Heart left ventricle (tissue), 16 donors: ENCODE measurements around the gene BRD1. TPM values are rescaled to one million over a fixed set of nuclear protein-coding genes. Genes with fewer than 3 reads are reported as not detected.

ENCODE experiments used
- ATAC-seq, 4 donors: fragments of 200-7000 bp; cut with Tn5 transposase; one replicate each; pipeline ENCODE4 v1.9.1; 2020 to 2022; ENCODE audit warnings: moderate library complexity in 4 of 4, mild to moderate bottlenecking in 3 of 4, moderate number of reproducible peaks in 1 of 4
- DNase-seq, 5 donors: peaks; one replicate each; pipeline ENCODE4 v3.0.0-alpha.2; 2020
- H3K27ac ChIP-seq, 12 donors: fragments of 200-600 bp; sonication (generic) in 4 of 12; one replicate each; pipeline versions ENCODE4 v1.5.0 to v1.8.0; 2016 to 2022; ENCODE audit warnings: mild to moderate bottlenecking in 2 of 12
- H3K27me3 ChIP-seq, 9 donors: fragments of 200-600 bp; sonication (generic) in 2 of 9; one replicate each; pipeline versions ENCODE4 v1.5.1 to v1.8.0; 2016 to 2022; ENCODE audit warnings: mild to moderate bottlenecking in 3 of 9
- H3K36me3 ChIP-seq, 9 donors: fragments of 200-600 bp; sonication (generic) in 2 of 9; one replicate each; pipeline versions ENCODE4 v1.5.0 to v1.8.0; 2018 to 2022; ENCODE audit warnings: mild to moderate bottlenecking in 2 of 9
- H3K4me1 ChIP-seq, 12 donors: fragments of 200-600 bp; sonication (generic) in 4 of 12; one replicate each; pipeline versions ENCODE4 v1.5.0 to v1.8.0; 2016 to 2022; ENCODE audit warnings: mild to moderate bottlenecking in 3 of 12
- H3K4me3 ChIP-seq, 12 donors: fragments of 200-600 bp; sonication (generic) in 4 of 12; one replicate each; pipeline versions ENCODE4 v1.5.0 to v1.8.0; 2017 to 2022; ENCODE audit warnings: mild to moderate bottlenecking in 9 of 12, moderate library complexity in 4 of 12
- H3K9me3 ChIP-seq, 12 donors: fragments of 200-600 bp; sonication (generic) in 4 of 12; one replicate each; pipeline versions ENCODE4 v1.5.0 to v1.8.0; 2016 to 2022; ENCODE audit warnings: mild to moderate bottlenecking in 1 of 12
- CTCF ChIP-seq, 12 donors: fragments of 200-600 bp; sonication (generic) in 4 of 12; IDR thresholded peaks; one replicate each; pipeline versions ENCODE4 v1.5.0 to v1.8.0; 2018 to 2022; ENCODE audit warnings: antibody characterized with exemption in 12 of 12, mild to moderate bottlenecking in 5 of 12
- POLR2A ChIP-seq, 2 donors: fragments of 450-650 bp; IDR thresholded peaks; one replicate each; pipeline ENCODE4 v1.6.1; 2017; ENCODE audit warnings: antibody characterized with exemption in 2 of 2, mild to moderate bottlenecking in 2 of 2, moderate library complexity in 2 of 2
- WGBS, 4 donors: extraction: QIAGEN DNeasy Blood & Tissue Kit in 2 of 4; methylation state at CpG; one replicate each; pipeline versions ENCODE4 v1.1.5 to v1.1.7; 2013 to 2018; 5-methylcytosine and 5-hydroxymethylcytosine counted together
- intact Hi-C, 10 donors: fragments of 100-400 bp; cut with DNase I; formaldehyde crosslinking; loops; one replicate each; pipeline versions ENCODE4 v1.11.1 to v1.14.2; 2022
- polyA plus RNA-seq, 2 donors: library from polyadenylated mRNA; stranded (reverse); fragments of 200-250 nt; gene quantifications; one replicate each; pipeline ENCODE4 v1.2.3, GENCODE V29; 2013
- total RNA-seq, 9 donors: library from RNA; depleted of rRNA in 2 of 9; stranded (reverse); fragments of >200 nt in 2 of 9; fragmentation: NEBNext Ultra II Directional in 3 of 9; extraction: Animal tissue kit (Norgen Biotek cat#: 25700) in 3 of 9; gene quantifications; one replicate each; pipeline versions ENCODE4 v1.1.0 to v1.2.4, GENCODE V29; 2016 to 2023
- donor health status: ischemic (EF 13 %, LVEDD 7.1; RV severe dilation, severe dysfunction).
- donor health status: healthy with polysubstance abuse.
- donor health status: DM: no; HTN: yes; CAD: no.
- donor health status: DM: no; HTN: no; CAD: no.
- donor health status: ischemic (EF 25% LVEDD 6.9; RV normal size, moderate dysfunction).
- donor health status: ischemic (EF 25% LVEDD 5.7; RV mildly dilated, moderate dysfunction).
- donor health status: healthy.
- donor health status: DM: yes; HTN: yes; CAD: no.
- donor health status: ischemic (EF 35%, LVEDD 5.7; RV mildly dilated, moderate dysfunction).
- donor health status: nonischemic (EF 11% LVEDD 7.7; RV severe dilation, severe dysfunction).
- donor health status: DM: yes; HTN: yes; CAD: no.
- donor health status: PGD.
- donor health status: ischemic (EF 29% LVEDD 5.4; RV normal size, mild dysfunction).
- donor health status: nonischemic (EF 23%, LVEDD 6.1; RV moderate dilation, normal function).

The BRD1 gene
- total and polyA plus RNA-seq, 11 donors, result 12.0 to 27.0 (median 17.2) TPM

- intact Hi-C loops, result no loop called here
- 90 to 93% (median 92%) methylated on average over 18 to 24 of the region's 24 CpGs for WGBS, 4 donors
- no peaks in the 10 kb centered on the region for H3K4me1 ChIP-seq
- H3K36me3 ChIP-seq, result no peaks in the 10 kb centered on the region
- H3K9me3 ChIP-seq, result peaks cover 0 to 35% (median 19%) of the 10 kb centered on the region in 12 donors
- H3K27me3 ChIP-seq, result peaks cover 0 to 27% (median 0%) of the 10 kb centered on the region in 9 donors
- H3K27ac ChIP-seq, result no peak overlapping the region
- ATAC-seq (no peak), DNase-seq (no peak)
- H3K4me3 ChIP-seq, result no peak overlapping the region
- TF ChIP-seq POLR2A (IDR thresholded peaks at IDR 0.05), result no peak
- no peak for TF ChIP-seq CTCF (IDR thresholded peaks at IDR 0.05)
These were observed 77.7 kb downstream of the BRD1 start for GRCh38 chr22:49749885-49750510.

GRCh38 chr22:49749227-49749626 lies 78.4 kb downstream of the BRD1 start:
- Histone ChIP-seq H3K9me3 (peaks cover 0 to 42% (median 26%) of the 10 kb centered on the region in 12 donors), H3K27me3 (peaks cover 0 to 24% (median 0%) of the 10 kb centered on the region in 9 donors), H3K4me1 (no peaks in the 10 kb centered on the region), H3K4me3 (no peak overlapping the region), H3K27ac (no peak overlapping the region), H3K36me3 (no peaks in the 10 kb centered on the region)
- WGBS, 4 donors, result 77 to 82% (median 78%) methylated on average over 4 to 9 of the region's 9 CpGs
- intact Hi-C loops, result no loop called here
- ATAC-seq (peak in 1 of 4 donors; percentile 35), DNase-seq (no peak)
- no peak for TF ChIP-seq POLR2A (IDR thresholded peaks at IDR 0.05)
- no peak for TF ChIP-seq CTCF (IDR thresholded peaks at IDR 0.05)

- intact Hi-C loops, result no loop called here
- DNase-seq (no peak), ATAC-seq (no peak)
- Histone ChIP-seq H3K9me3 (peaks cover 0 to 49% (median 30%) of the 10 kb centered on the region in 12 donors), H3K4me3 (no peak overlapping the region), H3K36me3 (no peaks in the 10 kb centered on the region), H3K27ac (no peak overlapping the region), H3K4me1 (no peaks in the 10 kb centered on the region), H3K27me3 (peaks cover 0 to 19% (median 0%) of the 10 kb centered on the region in 9 donors)
- TF ChIP-seq CTCF (IDR thresholded peaks at IDR 0.05) (no peak), POLR2A (IDR thresholded peaks at IDR 0.05) (no peak)
- WGBS, 4 donors, result 67 to 82% (median 80%) methylated on average over 1 to 5 of the region's 5 CpGs
These were observed 79.2 kb downstream of the BRD1 start for GRCh38 chr22:49748514-49748913.

- peaks cover 0 to 15% (median 0%) of the 10 kb centered on the region in 9 donors for H3K27me3 ChIP-seq
- H3K36me3 ChIP-seq, result no peaks in the 10 kb centered on the region
- WGBS, 4 donors, result 79 to 86% (median 85%) methylated on average over 3 of the region's 3 CpGs
- intact Hi-C loops, result no loop called here
- peaks cover 0 to 57% (median 32%) of the 10 kb centered on the region in 12 donors for H3K9me3 ChIP-seq
- ATAC-seq (no peak), DNase-seq (no peak)
- H3K4me1 ChIP-seq, result no peaks in the 10 kb centered on the region
- TF ChIP-seq POLR2A (IDR thresholded peaks at IDR 0.05), result no peak
- TF ChIP-seq CTCF (IDR thresholded peaks at IDR 0.05), result no peak
- no peak overlapping the region for H3K27ac ChIP-seq
- H3K4me3 ChIP-seq, result no peak overlapping the region
These were observed 80.0 kb downstream of the BRD1 start for GRCh38 chr22:49747716-49748115.
